ENCODE results near the gene VPS37C. TPM values are rescaled to one million over a fixed set of nuclear protein-coding genes. Genes with fewer than 3 reads are reported as not detected.

The VPS37C gene
- total RNA-seq, 1 experiment from 2014 or later: 32.7 TPM

- ChIA-PET CTCF (no interaction called here), POLR2A (ENCODE audit: low non-redundant PET) (no interaction called here)
- Histone ChIP-seq H3K27ac (ENCODE audit: low read depth, low read length, poor library complexity, severe bottlenecking) (no peak overlapping the region), H3K4me1 (ENCODE audit: insufficient read depth, low read length, poor library complexity, severe bottlenecking) (peaks cover 14% of the 10 kb centered on the region), H3K9me3 (ENCODE audit: low read depth, low read length, poor library complexity, severe bottlenecking) (no peaks in the 10 kb centered on the region), H3K36me3 (ENCODE audit: insufficient read depth, low read length, poor library complexity, severe bottlenecking) (no peaks in the 10 kb centered on the region), H3K4me3 (ENCODE audit: low read depth, low read length, poor library complexity, severe bottlenecking) (no peak overlapping the region), H3K27me3 (replicated peaks; ENCODE audit: insufficient read depth, low read depth, low read length, poor library complexity) (no peaks in the 10 kb centered on the region)
- TF ChIP-seq CTCF (conservative IDR thresholded peaks at IDR 0.05; ENCODE audit: low read depth, low read length) (no peak), EZH2 (IDR thresholded peaks at IDR 0.05; ENCODE audit: borderline replicate concordance, low read depth, low read length, poor library complexity, severe bottlenecking) (no peak)
- DNase-seq (ENCODE audit: low spot score): no peak
- intact Hi-C loops (cut with micrococcal nuclease; ENCODE audit: unreplicated experiment): no loop called here
- no TSS peak for BruUV-seq (replicated peaks)
These were observed 39.3 kb downstream of the VPS37C start for GRCh38 chr11:61121917-61122316.

DNA sequence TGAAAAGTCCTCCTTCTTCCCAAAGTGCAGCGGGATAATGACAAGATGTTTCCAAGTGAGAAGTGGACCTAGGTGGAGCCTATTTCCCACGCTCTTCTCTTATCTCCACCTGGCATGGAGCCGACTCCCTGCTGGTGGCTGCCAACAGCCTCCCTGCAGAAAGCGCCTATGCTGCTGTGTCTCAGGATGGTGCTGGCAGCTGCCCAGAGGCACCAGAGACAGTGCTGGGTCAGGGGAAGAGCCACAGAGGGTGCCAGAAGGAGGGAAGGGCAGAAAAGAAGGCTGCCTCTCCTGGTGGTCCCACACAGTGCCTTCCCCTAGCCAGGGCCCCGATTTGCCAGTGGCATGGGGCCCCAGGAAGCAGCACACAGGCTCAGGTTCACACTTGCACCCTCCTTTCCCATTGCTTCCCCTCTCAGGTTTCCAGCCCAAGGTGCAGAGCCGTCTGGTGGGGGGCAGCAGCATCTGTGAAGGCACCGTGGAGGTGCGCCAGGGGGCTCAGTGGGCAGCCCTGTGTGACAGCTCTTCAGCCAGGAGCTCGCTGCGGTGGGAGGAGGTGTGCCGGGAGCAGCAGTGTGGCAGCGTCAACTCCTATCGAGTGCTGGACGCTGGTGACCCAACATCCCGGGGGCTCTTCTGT lies 39.9 kb downstream of the VPS37C start:
- DNase-seq (ENCODE audit: low spot score): peak; percentile 81
- ChIA-PET POLR2A (ENCODE audit: low non-redundant PET) (no interaction called here), CTCF (no interaction called here)
- peaks cover 14% of the 10 kb centered on the region for H3K4me1 ChIP-seq (ENCODE audit: insufficient read depth, low read length, poor library complexity, severe bottlenecking)
- no peak overlapping the region for H3K4me3 ChIP-seq (ENCODE audit: low read depth, low read length, poor library complexity, severe bottlenecking)
- no TSS peak for BruUV-seq (replicated peaks)
- H3K36me3 ChIP-seq (ENCODE audit: insufficient read depth, low read length, poor library complexity, severe bottlenecking): no peaks in the 10 kb centered on the region
- intact Hi-C loops (cut with micrococcal nuclease; ENCODE audit: unreplicated experiment): no loop called here
- TF ChIP-seq CTCF (conservative IDR thresholded peaks at IDR 0.05; ENCODE audit: low read depth, low read length): no peak
- no peak for TF ChIP-seq EZH2 (IDR thresholded peaks at IDR 0.05; ENCODE audit: borderline replicate concordance, low read depth, low read length, poor library complexity, severe bottlenecking)
- H3K9me3 ChIP-seq (ENCODE audit: low read depth, low read length, poor library complexity, severe bottlenecking): no peaks in the 10 kb centered on the region
- H3K27me3 ChIP-seq (replicated peaks; ENCODE audit: insufficient read depth, low read depth, low read length, poor library complexity): no peaks in the 10 kb centered on the region
- no peak overlapping the region for H3K27ac ChIP-seq (ENCODE audit: low read depth, low read length, poor library complexity, severe bottlenecking)

- CTCF ChIA-PET: no interaction called here
- no peaks in the 10 kb centered on the region for H3K36me3 ChIP-seq (ENCODE audit: insufficient read depth, low read length, poor library complexity, severe bottlenecking)
- no peak for TF ChIP-seq CTCF (conservative IDR thresholded peaks at IDR 0.05; ENCODE audit: low read depth, low read length)
- no peak for TF ChIP-seq EZH2 (IDR thresholded peaks at IDR 0.05; ENCODE audit: borderline replicate concordance, low read depth, low read length, poor library complexity, severe bottlenecking)
- H3K27ac ChIP-seq (ENCODE audit: low read depth, low read length, poor library complexity, severe bottlenecking): no peak overlapping the region
- no peaks in the 10 kb centered on the region for H3K9me3 ChIP-seq (ENCODE audit: low read depth, low read length, poor library complexity, severe bottlenecking)
- intact Hi-C loops (cut with micrococcal nuclease; ENCODE audit: unreplicated experiment): no loop called here
- no peaks in the 10 kb centered on the region for H3K27me3 ChIP-seq (replicated peaks; ENCODE audit: insufficient read depth, low read depth, low read length, poor library complexity)
- DNase-seq (ENCODE audit: low spot score): peak; percentile 56
- peaks cover 14% of the 10 kb centered on the region for H3K4me1 ChIP-seq (ENCODE audit: insufficient read depth, low read length, poor library complexity, severe bottlenecking)
- no TSS peak for BruUV-seq (replicated peaks)
- POLR2A ChIA-PET (ENCODE audit: low non-redundant PET): interaction anchor here (0.6 kb wide), 1 partner anchor 17 kb away, joined by 3 read pairs; no protein-coding TSS in a partner anchor
- no peak overlapping the region for H3K4me3 ChIP-seq (ENCODE audit: low read depth, low read length, poor library complexity, severe bottlenecking)
These were observed 40.5 kb downstream of the VPS37C start for GRCh38 chr11:61120706-61121191.

Data from A673 (cell line).